H1 (cell line): ENCODE results near the gene GALNT1. TPM values are rescaled to one million over a fixed set of nuclear protein-coding genes. Genes with fewer than 3 reads are reported as not detected.

ENCODE experiments used
- CTCF ChIA-PET: fragments of 300-600 bp; sonication (Branson Sonifier 250); formaldehyde crosslinking; loops from one replicate; lab custom pipeline; 2021; ENCODE audit not compliant: partially characterized antibody; lab: Charles Lee
- POLR2A ChIA-PET: fragments of 300-600 bp; sonication (Branson Sonifier 250); formaldehyde crosslinking; loops from one replicate; lab custom pipeline; 2021; ENCODE audit warnings: inconsistent platforms; ENCODE audit not compliant: partially characterized antibody; lab: Charles Lee
- DNase-seq, 2 experiments: peaks; one replicate each; pipeline versions ENCODE4 v3.0.0 to v3.0.0-alpha.2; 2010 to 2022; ENCODE audit warnings: low spot score in 2 of 2, low read depth in 1 of 2, mixed read lengths in 1 of 2
- FAIRE-seq: peaks from 2 replicates; lab custom pipeline; 2011; peaks lifted over from hg19 to GRCh38; lab: Jason Lieb, UNC
- H2AFZ ChIP-seq: 2 replicates; pipeline ENCODE4 v1.8.1; 2012; ENCODE audit warnings: low read length, inconsistent platforms
- H2AK5ac ChIP-seq: 2 replicates; pipeline ENCODE4 v1.6.1; 2013; ENCODE audit warnings: low read depth, low read length
- H2BK120ac ChIP-seq: replicated peaks from 2 replicates; pipeline ENCODE3; 2013; ENCODE audit warnings: low read depth, low read length, inconsistent platforms
- H2BK12ac ChIP-seq: 2 replicates; pipeline ENCODE4 v1.6.1; 2013; ENCODE audit warnings: low read depth, low read length
- H2BK15ac ChIP-seq: 2 replicates; pipeline ENCODE4 v1.6.1; 2013; ENCODE audit warnings: low read length
- H2BK20ac ChIP-seq: 2 replicates; pipeline ENCODE4 v1.6.1; 2013; ENCODE audit warnings: low read length
- H2BK5ac ChIP-seq: 2 replicates; pipeline ENCODE4 v1.6.1; 2013; ENCODE audit warnings: low read depth, low read length
- H3K14ac ChIP-seq: 2 replicates; pipeline ENCODE4 v1.6.1; 2013; ENCODE audit warnings: inconsistent platforms; ENCODE audit not compliant: insufficient read length
- H3K18ac ChIP-seq: 2 replicates; pipeline ENCODE4 v1.6.1; 2013; ENCODE audit warnings: low read length; ENCODE audit errors: extremely low read depth
- H3K23ac ChIP-seq: 2 replicates; pipeline ENCODE4 v1.6.1; 2013; ENCODE audit warnings: inconsistent platforms; ENCODE audit not compliant: insufficient read length
- H3K23me2 ChIP-seq: 2 replicates; pipeline ENCODE4 v1.6.1; 2013; ENCODE audit warnings: low read depth, low read length
- H3K27ac ChIP-seq: 2 replicates; pipeline ENCODE4 v1.6.1; 2011; ENCODE audit warnings: low read depth, low read length, inconsistent platforms
- H3K27me3 ChIP-seq, 4 experiments: replicated peaks in 1 of 4; 1 replicate in 1 of 4; 2 replicates in 3 of 4; pipeline versions ENCODE4 v1.6.1 to v1.8.1; 2011 to 2013; ENCODE audit warnings: low read length in 3 of 4, mild to moderate bottlenecking in 3 of 4, inconsistent platforms in 2 of 4, mixed read lengths in 2 of 4, moderate library complexity in 1 of 4; ENCODE audit not compliant: control insufficient read depth in 3 of 4, insufficient read depth in 3 of 4; ENCODE audit errors: extremely low read depth in 1 of 4
- H3K36me3 ChIP-seq, 4 experiments: 2 replicates each; pipeline versions ENCODE4 v1.6.1 to v1.8.1; 2011 to 2013; ENCODE audit warnings: mild to moderate bottlenecking in 4 of 4, low read length in 3 of 4, moderate library complexity in 2 of 4, control low read depth in 1 of 4, inconsistent platforms in 1 of 4; ENCODE audit not compliant: insufficient read depth in 4 of 4, control insufficient read depth in 2 of 4
- H3K4ac ChIP-seq: replicated peaks from 2 replicates; pipeline ENCODE3; 2013; ENCODE audit warnings: low read length, low read depth, mixed read lengths, inconsistent platforms; ENCODE audit not compliant: insufficient read length
- H3K4me1 ChIP-seq, 4 experiments: replicated peaks in 1 of 4; 1 replicate in 1 of 4; 2 replicates in 3 of 4; pipeline versions ENCODE4 v1.6.1 to v1.8.1; 2011 to 2013; ENCODE audit warnings: low read length in 3 of 4, inconsistent platforms in 2 of 4, mixed read lengths in 1 of 4; ENCODE audit not compliant: insufficient read depth in 4 of 4, control insufficient read depth in 3 of 4
- H3K4me2 ChIP-seq, 2 experiments: 2 replicates each; pipeline versions ENCODE4 v1.6.1 to v1.8.1; 2011 to 2013; ENCODE audit warnings: low read depth in 2 of 2, low read length in 2 of 2, control low read depth in 1 of 2, inconsistent platforms in 1 of 2, mild to moderate bottlenecking in 1 of 2; ENCODE audit not compliant: insufficient read depth in 1 of 2
- H3K4me3 ChIP-seq, 4 experiments: fragments of 200-600, 300-600 bp in 1 of 4; sonication (generic), shearing (Covaris generic), sonication (Bioruptor Twin) in 1 of 4; 2 replicates each; pipeline versions ENCODE4 v1.5.1 to v1.8.1; 2011 to 2016; ENCODE audit warnings: low read length in 4 of 4, low read depth in 3 of 4, control low read depth in 2 of 4, inconsistent platforms in 2 of 4, mild to moderate bottlenecking in 2 of 4, mixed read lengths in 1 of 4, moderate library complexity in 1 of 4; ENCODE audit not compliant: insufficient read depth in 2 of 4; ENCODE audit errors: extremely low read depth in 1 of 4
- H3K56ac ChIP-seq: replicated peaks from 2 replicates; pipeline ENCODE3; 2013; ENCODE audit warnings: low read depth, mild to moderate bottlenecking, mixed read lengths, low read length, inconsistent platforms; ENCODE audit not compliant: insufficient read length
- H3K79me1 ChIP-seq: 2 replicates; pipeline ENCODE4 v1.6.1; 2013; ENCODE audit warnings: low read depth, low read length, control low read depth
- H3K79me2 ChIP-seq, 2 experiments: 2 replicates each; pipeline versions ENCODE4 v1.6.1 to v1.8.1; 2012 to 2013; ENCODE audit warnings: low read length in 2 of 2, mild to moderate bottlenecking in 2 of 2, inconsistent platforms in 1 of 2; ENCODE audit not compliant: insufficient read depth in 2 of 2, control insufficient read depth in 1 of 2
- H3K9ac ChIP-seq, 4 experiments: replicated peaks in 1 of 4; 1 replicate in 1 of 4; 2 replicates in 3 of 4; pipeline versions ENCODE4 v1.6.1 to v1.8.1; 2011 to 2013; ENCODE audit warnings: low read depth in 3 of 4, low read length in 3 of 4, control low read depth in 2 of 4, mild to moderate bottlenecking in 2 of 4, moderate library complexity in 2 of 4, inconsistent platforms in 1 of 4; ENCODE audit errors: extremely low read depth in 1 of 4
- H3K9me3 ChIP-seq, 2 experiments: 2 replicates each; pipeline versions ENCODE4 v1.6.1 to v1.8.1; 2012 to 2013; ENCODE audit warnings: mild to moderate bottlenecking in 2 of 2, moderate library complexity in 2 of 2, control low read depth in 1 of 2, inconsistent platforms in 1 of 2, low read depth in 1 of 2, low read length in 1 of 2, mixed read lengths in 1 of 2; ENCODE audit not compliant: insufficient read depth in 2 of 2
- H4K20me1 ChIP-seq, 2 experiments: replicated peaks in 1 of 2; 2 replicates each; pipeline versions ENCODE3 to v1.8.1; 2011 to 2013; ENCODE audit warnings: inconsistent platforms in 2 of 2, low read length in 2 of 2, mild to moderate bottlenecking in 1 of 2; ENCODE audit not compliant: insufficient read depth in 2 of 2, control insufficient read depth in 1 of 2
- H4K5ac ChIP-seq: 2 replicates; pipeline ENCODE4 v1.6.1; 2013; ENCODE audit warnings: low read length, low read depth, mixed read lengths, inconsistent platforms; ENCODE audit not compliant: insufficient read length
- H4K8ac ChIP-seq: 2 replicates; pipeline ENCODE4 v1.8.0; 2013; ENCODE audit warnings: mild to moderate bottlenecking, moderate library complexity, low read length, inconsistent platforms; ENCODE audit not compliant: insufficient read depth; ENCODE audit errors: extremely low read depth
- H4K91ac ChIP-seq: replicated peaks from 2 replicates; pipeline ENCODE3; 2013; ENCODE audit warnings: low read length, mixed read lengths, inconsistent platforms; ENCODE audit not compliant: insufficient read length
- BCL11A ChIP-seq, 2 experiments: IDR thresholded peaks; one replicate each; pipeline ENCODE4 v1.6.1; 2011; ENCODE audit warnings: low read depth in 2 of 2, low read length in 2 of 2, mild to moderate bottlenecking in 2 of 2
- CHD1 ChIP-seq: IDR thresholded peaks from 2 replicates; pipeline ENCODE4 v1.6.1; 2012; ENCODE audit warnings: low read depth, low read length, improper control_type of control experiment
- CREB1 ChIP-seq: IDR thresholded peaks from 2 replicates; pipeline ENCODE4 v1.6.1; 2012; ENCODE audit warnings: inconsistent platforms
- CTBP2 ChIP-seq: IDR thresholded peaks from 2 replicates; pipeline ENCODE4 v1.7.0; 2011; ENCODE audit warnings: borderline replicate concordance, mild to moderate bottlenecking, moderate library complexity, mixed read lengths, low read length; ENCODE audit not compliant: insufficient read depth, insufficient read length
- EGR1 ChIP-seq: IDR thresholded peaks from 2 replicates; pipeline ENCODE4 v1.6.1; 2011; ENCODE audit warnings: low read depth, low read length, borderline replicate concordance
- EP300 ChIP-seq, 2 experiments: IDR thresholded peaks; 1 replicate in 1 of 2; 2 replicates in 1 of 2; pipeline ENCODE4 v1.6.1; 2011 to 2012; ENCODE audit warnings: low read depth in 2 of 2, low read length in 2 of 2, mild to moderate bottlenecking in 2 of 2, borderline replicate concordance in 1 of 2, inconsistent platforms in 1 of 2, moderate library complexity in 1 of 2
- GABPA ChIP-seq: IDR thresholded peaks from 2 replicates; pipeline ENCODE4 v1.6.1; 2011; ENCODE audit warnings: mild to moderate bottlenecking, low read length, moderate library complexity, borderline replicate concordance; ENCODE audit not compliant: insufficient read depth
- JUN ChIP-seq: IDR thresholded peaks from 2 replicates; pipeline ENCODE4 v1.6.1; 2011; ENCODE audit warnings: low read depth, mild to moderate bottlenecking, improper control_type of control experiment, low read length
- NRF1 ChIP-seq: IDR thresholded peaks from 2 replicates; pipeline ENCODE4 v1.6.1; 2011; ENCODE audit warnings: mild to moderate bottlenecking, low read depth, low read length, improper control_type of control experiment
- POLR2A ChIP-seq, 2 experiments: IDR thresholded peaks; 1 replicate in 1 of 2; 2 replicates in 1 of 2; pipeline ENCODE4 v1.6.1; 2011; ENCODE audit warnings: low read depth in 2 of 2, low read length in 2 of 2, mild to moderate bottlenecking in 2 of 2; ENCODE audit errors: control extremely low read depth in 1 of 2
- RBBP5 ChIP-seq: IDR thresholded peaks from 2 replicates; pipeline ENCODE4 v1.7.1; 2012; ENCODE audit warnings: low read depth, mild to moderate bottlenecking, inconsistent platforms, low read length, moderate library complexity, borderline replicate concordance
- SAP30 ChIP-seq: fragments of 300-600 bp; sonication (generic); IDR thresholded peaks from 2 replicates; pipeline ENCODE4 v1.7.1; 2012; ENCODE audit warnings: low read length, moderate library complexity, mild to moderate bottlenecking, inconsistent platforms; ENCODE audit not compliant: insufficient read depth, insufficient replicate concordance
- SUZ12 ChIP-seq: fragments of 200-600 bp; sonication (generic); IDR thresholded peaks from 2 replicates; pipeline ENCODE4 v1.6.1; 2012; ENCODE audit warnings: mild to moderate bottlenecking, inconsistent platforms, low read length, moderate library complexity, mixed read lengths
- TAF7 ChIP-seq: optimal IDR thresholded peaks from 2 replicates; pipeline ENCODE3; 2011; ENCODE audit warnings: low read depth, mild to moderate bottlenecking, inconsistent platforms, low read length, moderate library complexity, borderline replicate concordance
- WGBS, 2 experiments: shearing (Covaris generic) in 1 of 2; methylation state at CpG; one replicate each; pipeline versions ENCODE4 v1.1.6 to v1.1.7; 2013 to 2015; ENCODE audit warnings: low lambda C conversion rate in 2 of 2, mixed read lengths in 2 of 2, inconsistent platforms in 1 of 2, low coverage in 1 of 2, missing lambda C conversion rate in 1 of 2; ENCODE audit not compliant: insufficient replicate concordance in 2 of 2, insufficient coverage in 1 of 2, insufficient read length in 1 of 2; ENCODE audit errors: extremely low coverage in 1 of 2, missing lambda C conversion rate in 1 of 2; 5-methylcytosine and 5-hydroxymethylcytosine counted together
- polyA plus RNA-seq, 7 experiments: library from polyadenylated mRNA; depleted of rRNA in 3 of 7; stranded (reverse) in 5 of 7; unstranded in 2 of 7; fragments of >200 nt in 5 of 7; fragments of 200-250 nt in 2 of 7; gene quantifications; 1 replicate in 5 of 7; 2 replicates in 1 of 7; 4 replicates in 1 of 7; pipeline versions ENCODE4 v1.2.1 to v1.2.3, GENCODE V29; 2011 to 2013; ENCODE audit warnings: missing spikeins in 2 of 7, mixed read lengths in 2 of 7
- total RNA-seq: library from RNA; stranded (reverse); fragmentation: NEBNext Ultra II Directional; extraction: Animal tissue kit (Norgen Biotek cat#: 25700); gene quantifications from 2 replicates; pipeline ENCODE4 v1.2.1, GENCODE V29; 2021

The GALNT1 gene
- total and polyA plus RNA-seq, 2 of the 8 experiments (the other 6 are each of a cell fraction or from before 2014, with no cell fraction given), result 22.4 to 101 TPM

GRCh38 chr18:35692866-35693265, 111.3 kb downstream of the GALNT1 start:
- no peaks in the 10 kb centered on the region for H3K79me1 ChIP-seq
- no peak overlapping the region for H3K4me2 ChIP-seq
- H2AK5ac ChIP-seq, result no peak overlapping the region
- H3K27me3 ChIP-seq, result no peaks in the 10 kb centered on the region
- no peak overlapping the region for H3K18ac ChIP-seq
- ChIA-PET CTCF (interaction anchor here (0.5 kb wide), 1 partner anchor 943 kb away, joined by 3 read pairs; no protein-coding TSS in a partner anchor), POLR2A (no interaction called here)
- H3K9me3 ChIP-seq, result no peaks in the 10 kb centered on the region
- H4K5ac ChIP-seq, result no peak overlapping the region
- 89 to 100% methylated on average over 1 to 3 of the region's 3 CpGs for WGBS, 2 experiments
- no peaks in the 10 kb centered on the region for H3K79me2 ChIP-seq
- H3K9ac ChIP-seq, result no peak overlapping the region
- H4K91ac ChIP-seq, result no peak overlapping the region
- no peak overlapping the region for H2AFZ ChIP-seq
- H2BK20ac ChIP-seq, result no peak overlapping the region
- no peaks in the 10 kb centered on the region for H3K4me1 ChIP-seq
- no peak overlapping the region for H2BK15ac ChIP-seq
- peaks cover 0 to 2% of the 10 kb centered on the region in 2 experiments for H4K20me1 ChIP-seq
- no peak overlapping the region for H3K14ac ChIP-seq
- no peak overlapping the region for H3K23ac ChIP-seq
- no peak overlapping the region for H3K4me3 ChIP-seq
- H2BK5ac ChIP-seq, result no peak overlapping the region
- DNase-seq (no peak), FAIRE-seq (no peak)
- H3K27ac ChIP-seq, result no peak overlapping the region
- no peak overlapping the region for H4K8ac ChIP-seq
- H2BK12ac ChIP-seq, result no peak overlapping the region
- peaks cover 0 to 6% (median 1%) of the 10 kb centered on the region in 4 experiments; a peak in 2 of 8 replicates for H3K36me3 ChIP-seq
- H3K23me2 ChIP-seq, result no peaks in the 10 kb centered on the region
- H2BK120ac ChIP-seq, result no peak overlapping the region
- H3K4ac ChIP-seq, result no peak overlapping the region
- H3K56ac ChIP-seq, result no peak overlapping the region
- TF ChIP-seq BCL11A (IDR thresholded peaks at IDR 0.05; ENCODE audit: low read depth in 2 of 2, low read length in 2 of 2) (no peak), CREB1 (no peak), RBBP5 (no peak), SAP30 (no peak), EP300 (IDR thresholded peaks at IDR 0.05; ENCODE audit: borderline replicate concordance in 1 of 2, low read depth in 2 of 2, low read length in 2 of 2) (no peak), EGR1 (no peak), POLR2A (IDR thresholded peaks at IDR 0.05; ENCODE audit: control extremely low read depth in 1 of 2, low read depth in 2 of 2, low read length in 2 of 2) (no peak), GABPA (no peak), CTBP2 (no peak), SUZ12 (no peak), CHD1 (no peak), TAF7 (no peak), JUN (no peak), NRF1 (no peak)
